GM20431 (cell line): ENCODE results near the gene ASB7.

Experiments
- in situ Hi-C: fragments of 300-500 bp; cut with MseI, MboI; formaldehyde crosslinking; loops from one replicate; pipeline ENCODE4 v1.15.0; 2020; ENCODE audit warnings: low sequenced_read_pairs; ENCODE audit not compliant: unreplicated experiment

ASB7 gene

GRCh38 chr15:100595964-100596363, 6.4 kb upstream of the ASB7 start:
- in situ Hi-C loops = no loop called here

- in situ Hi-C loops = no loop called here
Measured at GRCh38 chr15:100596792-100597191, 5.6 kb upstream of the ASB7 start.

GRCh38 chr15:100597862-100598261, 4.5 kb upstream of the ASB7 start:
- in situ Hi-C loops = no loop called here

- in situ Hi-C loops = no loop called here
Measured at GRCh38 chr15:100598655-100599054, 3.7 kb upstream of the ASB7 start.

- in situ Hi-C loops = no loop called here
Measured at GRCh38 chr15:100601163-100601562, 1.2 kb upstream of the ASB7 start.

- in situ Hi-C loops = no loop called here
Measured at GRCh38 chr15:100601617-100602063, 749 bp upstream of the ASB7 start.

- in situ Hi-C loops = no loop called here
Measured at GRCh38 chr15:100602823-100603393, 519 bp downstream of the ASB7 start.

- in situ Hi-C loops = no loop called here
Measured at GRCh38 chr15:100612539-100612938, 10.2 kb downstream of the ASB7 start.

- in situ Hi-C loops = no loop called here
Measured at GRCh38 chr15:100613208-100613607, 10.8 kb downstream of the ASB7 start.

GRCh38 chr15:100614336-100614735, 11.9 kb downstream of the ASB7 start:
- in situ Hi-C loops = no loop called here

GRCh38 chr15:100614918-100615317, 12.5 kb downstream of the ASB7 start:
- in situ Hi-C loops = no loop called here

- in situ Hi-C loops = no loop called here
Measured at GRCh38 chr15:100615801-100616200, 13.4 kb downstream of the ASB7 start.

GRCh38 chr15:100616700-100617099, 14.3 kb downstream of the ASB7 start:
- in situ Hi-C loops = no loop called here

- in situ Hi-C loops = no loop called here
Measured at GRCh38 chr15:100623301-100623700, 20.9 kb downstream of the ASB7 start.

- in situ Hi-C loops = loop anchor here (25.0 kb wide), 2 partner anchors 234 to 384 kb away; no protein-coding TSS in a partner anchor
Measured at GRCh38 chr15:100627789-100628395, 25.5 kb downstream of the ASB7 start.

- in situ Hi-C loops = loop anchor here (25.0 kb wide), 2 partner anchors 234 to 384 kb away; no protein-coding TSS in a partner anchor
Measured at GRCh38 chr15:100628746-100629145, 26.4 kb downstream of the ASB7 start.

GRCh38 chr15:100631831-100632230, 29.4 kb downstream of the ASB7 start:
- in situ Hi-C loops = loop anchor here (25.0 kb wide), 2 partner anchors 230 to 380 kb away; no protein-coding TSS in a partner anchor

- in situ Hi-C loops = loop anchor here (25.0 kb wide), 2 partner anchors 229 to 379 kb away; no protein-coding TSS in a partner anchor
Measured at GRCh38 chr15:100633763-100634075, 31.3 kb downstream of the ASB7 start.

GRCh38 chr15:100635406-100636071, 33.1 kb downstream of the ASB7 start:
- in situ Hi-C loops = loop anchor here (25.0 kb wide), 2 partner anchors 227 to 377 kb away; no protein-coding TSS in a partner anchor

- in situ Hi-C loops = loop anchor here (25.0 kb wide), 2 partner anchors 224 to 374 kb away; no protein-coding TSS in a partner anchor
Measured at GRCh38 chr15:100638177-100638730, 35.9 kb downstream of the ASB7 start.
